Measurements from ENCODE around the gene CHSY3.

The CHSY3 gene

DNA sequence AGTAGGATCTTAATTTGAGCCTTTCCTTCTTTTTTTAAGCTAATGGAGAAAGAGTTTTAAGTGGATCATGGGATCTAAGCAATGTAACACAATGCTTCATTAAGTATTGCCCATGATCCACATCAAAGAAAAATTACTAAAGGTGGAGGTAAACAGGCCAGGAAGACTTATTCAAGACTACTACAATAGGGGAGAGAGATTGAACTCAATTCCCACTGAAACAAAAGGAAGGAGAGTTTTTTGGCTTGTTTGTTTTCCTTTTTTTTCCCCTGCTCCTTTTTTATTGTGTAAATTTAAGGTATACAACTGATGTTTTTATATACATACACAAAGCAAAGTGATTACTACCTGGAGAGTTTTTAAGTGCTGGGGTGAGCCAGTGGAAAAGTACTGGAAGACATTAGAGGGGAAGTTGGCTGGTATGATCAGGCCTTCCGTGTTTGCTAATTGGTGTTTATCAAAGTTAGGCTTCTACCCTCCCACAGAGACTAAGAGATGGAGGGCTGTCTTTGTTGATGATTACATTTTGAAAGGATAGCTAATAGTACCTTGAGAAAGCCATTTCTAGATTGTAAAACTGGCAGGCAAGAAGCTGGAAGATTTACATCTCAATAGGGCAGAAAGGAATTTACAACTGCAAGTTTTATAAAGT lies 262.7 kb downstream of the CHSY3 start:
- Histone ChIP-seq H3K4me1 (ENCODE audit: insufficient read depth, insufficient read length) (no peaks in the 10 kb centered on the region), H3K36me3 (ENCODE audit: insufficient read depth, insufficient read length, low read length) (no peaks in the 10 kb centered on the region), H3K9me3 (ENCODE audit: insufficient read depth, low read length) (no peaks in the 10 kb centered on the region), H3K9ac (ENCODE audit: insufficient read length, low read depth) (no peak overlapping the region), H3K27me3 (ENCODE audit: insufficient read depth, insufficient read length) (no peaks in the 10 kb centered on the region), H3K4me3 (ENCODE audit: insufficient read length, low read depth) (no peak overlapping the region)
- peak; percentile 61 for DNase-seq (ENCODE audit: low read depth, low spot score)
- no peak for TF ChIP-seq ZNF274 (IDR thresholded peaks at IDR 0.05; ENCODE audit: low read depth, low read length)
- no peak for TF ChIP-seq SUZ12 (IDR thresholded peaks at IDR 0.05; ENCODE audit: extremely low read depth, insufficient read depth, insufficient read length)
- no peak for TF ChIP-seq YY1 (IDR thresholded peaks at IDR 0.05; ENCODE audit: insufficient read depth, insufficient read length)

DNA sequence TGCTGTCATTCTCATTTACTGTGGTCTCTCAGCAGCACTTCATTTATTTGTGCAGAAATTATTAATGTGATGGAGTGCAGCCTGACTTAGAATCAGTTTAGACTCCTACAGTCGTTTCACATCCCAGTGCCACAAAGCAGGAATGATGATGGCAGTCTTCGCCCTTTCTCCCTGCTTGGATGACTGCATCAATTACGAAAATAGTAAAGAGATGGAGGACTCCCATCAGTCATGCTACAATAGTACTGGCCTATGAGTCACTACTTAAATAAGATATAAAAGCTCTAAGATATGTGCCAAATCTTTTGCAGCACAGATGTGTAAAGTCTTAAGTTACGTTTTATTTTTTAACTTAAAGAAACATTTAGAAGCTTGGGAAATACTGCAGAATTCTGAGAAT lies 263.9 kb downstream of the CHSY3 start:
- no peak overlapping the region for H3K9ac ChIP-seq (ENCODE audit: insufficient read length, low read depth)
- DNase-seq (ENCODE audit: low read depth, low spot score): no peak
- TF ChIP-seq YY1 (IDR thresholded peaks at IDR 0.05; ENCODE audit: insufficient read depth, insufficient read length): no peak
- no peak for TF ChIP-seq SUZ12 (IDR thresholded peaks at IDR 0.05; ENCODE audit: extremely low read depth, insufficient read depth, insufficient read length)
- TF ChIP-seq ZNF274 (IDR thresholded peaks at IDR 0.05; ENCODE audit: low read depth, low read length): no peak
- H3K9me3 ChIP-seq (ENCODE audit: insufficient read depth, low read length): no peaks in the 10 kb centered on the region
- no peaks in the 10 kb centered on the region for H3K36me3 ChIP-seq (ENCODE audit: insufficient read depth, insufficient read length, low read length)
- H3K4me1 ChIP-seq (ENCODE audit: insufficient read depth, insufficient read length): no peaks in the 10 kb centered on the region
- no peak overlapping the region for H3K4me3 ChIP-seq (ENCODE audit: insufficient read length, low read depth)
- H3K27me3 ChIP-seq (ENCODE audit: insufficient read depth, insufficient read length): no peaks in the 10 kb centered on the region

DNA sequence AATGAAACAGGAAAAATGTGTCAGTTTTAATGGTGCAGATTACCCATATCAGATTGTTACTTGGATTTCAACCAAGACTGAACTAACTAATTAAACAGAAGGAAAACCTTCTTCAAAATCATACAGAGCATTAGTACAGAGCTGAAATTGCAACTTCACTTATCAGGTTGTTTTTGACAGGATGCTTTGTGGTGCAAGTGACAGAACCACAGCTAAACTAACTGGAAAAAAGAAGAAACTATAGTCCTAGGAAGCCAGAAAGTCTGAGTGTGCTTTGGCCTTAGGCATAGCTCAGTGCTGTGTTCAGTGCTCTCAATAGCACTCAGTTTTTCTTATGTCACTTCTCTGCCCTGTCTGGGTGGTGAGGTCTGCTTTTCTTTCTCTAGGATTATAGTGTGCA lies 267.4 kb downstream of the CHSY3 start:
- no peak for TF ChIP-seq YY1 (IDR thresholded peaks at IDR 0.05; ENCODE audit: insufficient read depth, insufficient read length)
- no peak for TF ChIP-seq SUZ12 (IDR thresholded peaks at IDR 0.05; ENCODE audit: extremely low read depth, insufficient read depth, insufficient read length)
- no peak for TF ChIP-seq ZNF274 (IDR thresholded peaks at IDR 0.05; ENCODE audit: low read depth, low read length)
- Histone ChIP-seq H3K4me1 (ENCODE audit: insufficient read depth, insufficient read length) (no peaks in the 10 kb centered on the region), H3K9me3 (ENCODE audit: insufficient read depth, low read length) (no peaks in the 10 kb centered on the region), H3K9ac (ENCODE audit: insufficient read length, low read depth) (no peak overlapping the region), H3K4me3 (ENCODE audit: insufficient read length, low read depth) (no peak overlapping the region), H3K36me3 (ENCODE audit: insufficient read depth, insufficient read length, low read length) (no peaks in the 10 kb centered on the region), H3K27me3 (ENCODE audit: insufficient read depth, insufficient read length) (no peaks in the 10 kb centered on the region)
- DNase-seq (ENCODE audit: low read depth, low spot score): no peak

DNA sequence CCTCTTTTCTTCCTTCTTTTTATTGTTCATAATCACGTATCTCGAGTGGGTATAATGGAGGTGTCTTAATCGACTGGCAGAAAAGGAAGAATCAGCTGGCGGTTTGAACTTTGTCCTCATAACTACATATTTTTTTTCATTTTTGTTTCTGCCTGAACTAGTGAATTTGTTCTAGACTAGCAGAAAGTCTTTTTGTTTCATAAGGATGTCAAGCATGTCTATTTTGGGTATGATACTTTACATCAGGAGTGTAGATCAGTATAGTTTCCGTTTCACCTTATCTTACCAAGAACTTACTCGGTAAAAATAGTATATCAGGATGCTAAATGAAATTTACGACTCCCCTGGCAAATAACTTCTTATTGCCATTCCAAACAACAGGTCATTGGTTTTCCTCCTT lies 278.9 kb downstream of the CHSY3 start:
- TF ChIP-seq SUZ12 (IDR thresholded peaks at IDR 0.05; ENCODE audit: extremely low read depth, insufficient read depth, insufficient read length): no peak
- H3K36me3 ChIP-seq (ENCODE audit: insufficient read depth, insufficient read length, low read length): no peaks in the 10 kb centered on the region
- no peak for DNase-seq (ENCODE audit: low read depth, low spot score)
- no peak overlapping the region for H3K9ac ChIP-seq (ENCODE audit: insufficient read length, low read depth)
- H3K4me1 ChIP-seq (ENCODE audit: insufficient read depth, insufficient read length): no peaks in the 10 kb centered on the region
- no peak overlapping the region for H3K4me3 ChIP-seq (ENCODE audit: insufficient read length, low read depth)
- H3K9me3 ChIP-seq (ENCODE audit: insufficient read depth, low read length): no peaks in the 10 kb centered on the region
- no peaks in the 10 kb centered on the region for H3K27me3 ChIP-seq (ENCODE audit: insufficient read depth, insufficient read length)

DNA sequence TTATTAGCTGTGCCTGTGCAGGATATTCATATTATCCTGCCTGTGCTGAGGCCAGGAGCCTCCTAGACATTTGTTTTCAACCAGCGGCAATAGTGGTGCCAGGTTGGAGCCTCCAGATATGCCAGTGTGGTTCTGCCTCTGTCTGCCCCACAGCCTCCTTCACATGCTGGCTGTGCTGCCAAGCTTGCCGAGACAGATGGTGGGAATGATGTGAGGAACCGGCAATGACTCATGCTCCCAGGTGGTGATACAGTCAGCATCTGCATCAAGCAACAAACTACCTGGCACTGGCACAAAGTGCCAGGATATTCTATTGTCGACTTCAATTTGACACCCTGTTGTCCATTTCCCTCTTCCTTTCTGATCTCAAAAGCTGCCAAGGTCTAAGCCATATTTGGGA lies 285.7 kb downstream of the CHSY3 start:
- TF ChIP-seq ZNF274 (IDR thresholded peaks at IDR 0.05; ENCODE audit: low read depth, low read length): no peak
- no peak for TF ChIP-seq YY1 (IDR thresholded peaks at IDR 0.05; ENCODE audit: insufficient read depth, insufficient read length)
- TF ChIP-seq SUZ12 (IDR thresholded peaks at IDR 0.05; ENCODE audit: extremely low read depth, insufficient read depth, insufficient read length): no peak
- no peaks in the 10 kb centered on the region for H3K27me3 ChIP-seq (ENCODE audit: insufficient read depth, insufficient read length)
- DNase-seq (ENCODE audit: low read depth, low spot score): no peak
- H3K9me3 ChIP-seq (ENCODE audit: insufficient read depth, low read length): no peaks in the 10 kb centered on the region
- H3K4me3 ChIP-seq (ENCODE audit: insufficient read length, low read depth): no peak overlapping the region
- H3K4me1 ChIP-seq (ENCODE audit: insufficient read depth, insufficient read length): no peaks in the 10 kb centered on the region
- H3K9ac ChIP-seq (ENCODE audit: insufficient read length, low read depth): no peak overlapping the region
- H3K36me3 ChIP-seq (ENCODE audit: insufficient read depth, insufficient read length, low read length): no peaks in the 10 kb centered on the region

DNA sequence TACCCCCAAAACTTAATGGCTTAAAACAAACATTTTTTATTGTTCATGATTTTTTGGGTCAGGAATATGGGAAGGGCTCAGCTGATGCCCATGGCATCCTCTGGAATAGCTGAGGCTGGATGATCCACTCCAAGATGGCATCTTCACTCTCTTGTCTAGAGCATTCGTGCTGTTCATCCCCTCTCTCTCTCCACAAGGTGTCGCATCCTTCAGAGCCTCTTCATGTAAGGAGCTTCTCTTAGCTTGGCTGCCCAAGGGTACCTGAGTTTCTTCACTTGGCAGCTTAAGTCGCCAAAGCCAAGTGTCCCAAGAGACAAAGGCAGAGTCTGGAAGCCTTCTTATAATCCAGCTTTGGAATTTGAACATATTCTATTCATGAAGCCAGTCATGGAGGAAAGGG lies 294.7 kb downstream of the CHSY3 start:
- Histone ChIP-seq H3K36me3 (ENCODE audit: insufficient read depth, insufficient read length, low read length) (no peaks in the 10 kb centered on the region), H3K4me3 (ENCODE audit: insufficient read length, low read depth) (no peak overlapping the region), H3K4me1 (ENCODE audit: insufficient read depth, insufficient read length) (no peaks in the 10 kb centered on the region), H3K9ac (ENCODE audit: insufficient read length, low read depth) (no peak overlapping the region), H3K9me3 (ENCODE audit: insufficient read depth, low read length) (peaks cover 4% of the 10 kb centered on the region; the same call in 1 of the 2 replicates), H3K27me3 (ENCODE audit: insufficient read depth, insufficient read length) (no peaks in the 10 kb centered on the region)
- TF ChIP-seq SUZ12 (IDR thresholded peaks at IDR 0.05; ENCODE audit: extremely low read depth, insufficient read depth, insufficient read length) (no peak), ZNF274 (IDR thresholded peaks at IDR 0.05; ENCODE audit: low read depth, low read length) (no peak), YY1 (IDR thresholded peaks at IDR 0.05; ENCODE audit: insufficient read depth, insufficient read length) (no peak)
- no peak for DNase-seq (ENCODE audit: low read depth, low spot score)

DNA sequence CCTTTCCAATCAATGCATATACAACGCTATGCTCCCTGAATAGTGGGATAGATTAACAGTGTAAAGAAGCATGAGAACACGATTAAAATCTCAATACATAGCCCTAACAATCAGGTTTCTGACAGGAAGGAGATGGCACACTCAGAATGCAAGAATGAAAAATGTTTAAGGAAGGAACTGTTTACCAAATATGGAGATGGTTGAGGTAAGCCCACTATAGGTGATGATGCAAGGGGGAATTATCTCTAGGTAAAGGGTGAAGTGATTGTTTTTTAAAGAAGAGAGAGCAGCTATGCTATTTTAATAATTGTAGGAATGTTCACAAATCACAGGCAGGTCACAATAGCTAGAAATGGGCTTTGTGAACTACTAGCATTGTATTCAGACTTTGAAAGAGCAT lies 302.4 kb downstream of the CHSY3 start:
- Histone ChIP-seq H3K9me3 (ENCODE audit: insufficient read depth, low read length) (peaks cover 4% of the 10 kb centered on the region; the same call in 1 of the 2 replicates), H3K4me3 (ENCODE audit: insufficient read length, low read depth) (no peak overlapping the region), H3K36me3 (ENCODE audit: insufficient read depth, insufficient read length, low read length) (no peaks in the 10 kb centered on the region), H3K9ac (ENCODE audit: insufficient read length, low read depth) (no peak overlapping the region), H3K4me1 (ENCODE audit: insufficient read depth, insufficient read length) (no peaks in the 10 kb centered on the region), H3K27me3 (ENCODE audit: insufficient read depth, insufficient read length) (no peaks in the 10 kb centered on the region)
- no peak for DNase-seq (ENCODE audit: low read depth, low spot score)
- TF ChIP-seq ZNF274 (IDR thresholded peaks at IDR 0.05; ENCODE audit: low read depth, low read length) (no peak), SUZ12 (IDR thresholded peaks at IDR 0.05; ENCODE audit: extremely low read depth, insufficient read depth, insufficient read length) (no peak), YY1 (IDR thresholded peaks at IDR 0.05; ENCODE audit: insufficient read depth, insufficient read length) (no peak)

Measured in NT2/D1 (cell line).